Caco-2 (cell line): ENCODE results near the gene CHKA. TPM values are rescaled to one million over a fixed set of nuclear protein-coding genes. Genes with fewer than 3 reads are reported as not detected.
A peak's percentile ranks its signal among the peaks of the same experiment; 100 is the strongest.

Source experiments
- BruUV-seq: library from RNA; stranded (reverse); fragments of 400-500 nt; replicated peaks from 2 replicates; lab custom pipeline; 2021; lab: Mats Ljungman, UMichigan
- CTCF ChIA-PET: fragments of 300-600 bp; sonication (Branson Sonifier 250); formaldehyde crosslinking; loops from one replicate; lab custom pipeline; 2022; ENCODE audit warnings: antibody characterized with exemption; lab: Charles Lee
- POLR2A ChIA-PET: fragments of 300-600 bp; sonication (Branson Sonifier 250); formaldehyde crosslinking; loops from one replicate; lab custom pipeline; 2022; ENCODE audit warnings: antibody characterized with exemption; lab: Charles Lee
- DNase-seq, 2 experiments: peaks; one replicate each; pipeline versions ENCODE4 v3.0.0 to v3.0.0-alpha.2; 2020 to 2022
- H3K27me3 ChIP-seq: replicated peaks from 2 replicates; pipeline ENCODE4 v1.6.0; 2011; ENCODE audit warnings: low read length; ENCODE audit not compliant: control insufficient read depth, insufficient read depth
- H3K36me3 ChIP-seq: 2 replicates; pipeline ENCODE4 v1.5.1; 2011; ENCODE audit warnings: low read length; ENCODE audit not compliant: control insufficient read depth, insufficient read depth
- H3K4me1 ChIP-seq: fragments of 250-450 bp; sonication (Bioruptor Pico); 2 replicates; pipeline ENCODE4 v1.5.1; 2020; ENCODE audit warnings: mild to moderate bottlenecking
- H3K4me3 ChIP-seq: 2 replicates; pipeline ENCODE4 v1.5.1; 2011; ENCODE audit warnings: low read depth, mild to moderate bottlenecking, control low read depth, low read length
- H3K9me3 ChIP-seq: fragments of 250-450 bp; sonication (Bioruptor Pico); 2 replicates; pipeline ENCODE4 v1.5.1; 2020; ENCODE audit warnings: mild to moderate bottlenecking, moderate library complexity
- H3K27ac Mint-ChIP-seq: one replicate; pipeline ENCODE4 v1.8.0; 2022; ENCODE audit warnings: mixed read lengths; ENCODE audit not compliant: unreplicated experiment
- H3K27me3 Mint-ChIP-seq: one replicate; pipeline ENCODE4 v1.8.0; 2022; ENCODE audit warnings: mixed read lengths; ENCODE audit not compliant: insufficient read depth, unreplicated experiment
- H3K36me3 Mint-ChIP-seq: one replicate; pipeline ENCODE4 v1.8.0; 2022; ENCODE audit warnings: mild to moderate bottlenecking, mixed read lengths; ENCODE audit not compliant: insufficient read depth, unreplicated experiment
- H3K4me1 Mint-ChIP-seq: one replicate; pipeline ENCODE4 v1.8.0; 2022; ENCODE audit warnings: low read depth, mixed read lengths; ENCODE audit not compliant: unreplicated experiment
- H3K4me3 Mint-ChIP-seq: one replicate; pipeline ENCODE4 v1.8.0; 2022; ENCODE audit warnings: mild to moderate bottlenecking, moderate library complexity, mixed read lengths; ENCODE audit not compliant: unreplicated experiment
- H3K9me3 Mint-ChIP-seq: one replicate; pipeline ENCODE4 v1.8.0; 2022; ENCODE audit warnings: mixed read lengths; ENCODE audit not compliant: unreplicated experiment
- intact Hi-C: fragments of 100-400 bp; cut with micrococcal nuclease; formaldehyde crosslinking; loops from one replicate; pipeline ENCODE4 v1.10.0; 2022; ENCODE audit not compliant: unreplicated experiment
- total RNA-seq: library from RNA; stranded (reverse); gene quantifications from 2 replicates; pipeline ENCODE4 v1.2.3, GENCODE V29; 2022
- TF ChIP-seq, protein P1 (sequence below), 2 experiments: fragments of 200-600 bp in 1 of 2; IDR thresholded peaks; 1 replicate in 1 of 2; 2 replicates in 1 of 2; pipeline versions ENCODE4 v1.5.1 to v1.8.0; 2011 to 2022; ENCODE audit warnings: antibody characterized with exemption in 1 of 2, control low read depth in 1 of 2, inconsistent platforms in 1 of 2, low read depth in 1 of 2, low read length in 1 of 2, mild to moderate bottlenecking in 1 of 2, moderate library complexity in 1 of 2; ENCODE audit not compliant: insufficient read depth in 1 of 2, severe bottlenecking in 1 of 2, unreplicated experiment in 1 of 2

The CHKA gene
- total RNA-seq, 1 experiment from 2014 or later = 169 TPM

DNA sequence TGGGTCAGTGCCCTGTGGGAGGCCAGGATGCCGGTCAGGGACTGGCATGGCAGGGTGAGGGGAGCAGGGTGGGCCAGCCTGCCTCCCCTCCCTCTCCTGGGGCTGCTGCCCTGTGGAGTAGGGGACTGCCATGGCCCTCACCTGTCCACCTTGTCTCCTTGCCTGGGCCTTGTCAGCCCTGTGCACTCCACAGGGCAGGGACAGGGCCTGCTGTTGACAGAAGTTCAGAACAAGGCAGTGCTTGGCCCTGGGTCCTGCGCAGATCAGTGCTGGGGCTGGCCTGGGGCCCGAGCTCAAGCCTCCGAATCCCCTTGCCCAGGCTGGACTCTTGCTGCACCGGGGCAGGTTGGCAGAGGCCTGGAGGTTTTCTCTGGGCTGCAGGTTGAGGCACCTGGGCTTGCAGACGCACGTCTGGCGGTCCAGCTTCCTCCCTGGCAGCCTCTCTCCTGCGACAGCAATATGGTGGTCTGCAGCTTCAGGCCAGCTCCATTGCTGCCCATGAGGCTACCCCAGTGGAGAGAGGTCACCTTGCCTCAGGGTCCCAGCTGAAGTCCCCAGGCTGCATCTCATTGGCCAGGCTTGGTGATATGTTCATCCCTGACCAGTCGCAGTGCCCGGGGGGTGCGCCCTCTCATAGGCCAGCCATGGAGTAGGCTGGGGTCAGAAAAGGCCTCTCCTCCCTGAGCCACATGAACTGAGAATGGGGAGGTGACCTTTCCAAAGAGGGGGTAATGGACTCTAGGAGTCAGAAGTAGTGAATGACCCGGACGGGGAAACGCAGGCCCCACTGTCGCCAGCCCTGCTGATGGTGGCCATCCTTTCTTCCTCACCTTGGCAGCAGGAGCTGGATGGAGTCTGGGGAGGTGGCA lies 21.5 kb upstream of the CHKA start:
- Mint-ChIP-seq H3K9me3 (no peaks in the 10 kb centered on the region), H3K27ac (no peak overlapping the region), H3K4me3 (no peak overlapping the region), H3K4me1 (peaks cover 31% of the 10 kb centered on the region), H3K27me3 (no peaks in the 10 kb centered on the region), H3K36me3 (peaks cover 11% of the 10 kb centered on the region)
- peaks cover 36% of the 10 kb centered on the region for H3K4me1 ChIP-seq
- intact Hi-C loops = no loop called here
- CTCF ChIA-PET = no interaction called here
- H3K27me3 ChIP-seq = no peaks in the 10 kb centered on the region
- H3K4me3 ChIP-seq = no peak overlapping the region
- peak in 1 of 2 experiments; percentile 37 for DNase-seq
- H3K9me3 ChIP-seq = no peaks in the 10 kb centered on the region
- TF ChIP-seq, protein P1, sequence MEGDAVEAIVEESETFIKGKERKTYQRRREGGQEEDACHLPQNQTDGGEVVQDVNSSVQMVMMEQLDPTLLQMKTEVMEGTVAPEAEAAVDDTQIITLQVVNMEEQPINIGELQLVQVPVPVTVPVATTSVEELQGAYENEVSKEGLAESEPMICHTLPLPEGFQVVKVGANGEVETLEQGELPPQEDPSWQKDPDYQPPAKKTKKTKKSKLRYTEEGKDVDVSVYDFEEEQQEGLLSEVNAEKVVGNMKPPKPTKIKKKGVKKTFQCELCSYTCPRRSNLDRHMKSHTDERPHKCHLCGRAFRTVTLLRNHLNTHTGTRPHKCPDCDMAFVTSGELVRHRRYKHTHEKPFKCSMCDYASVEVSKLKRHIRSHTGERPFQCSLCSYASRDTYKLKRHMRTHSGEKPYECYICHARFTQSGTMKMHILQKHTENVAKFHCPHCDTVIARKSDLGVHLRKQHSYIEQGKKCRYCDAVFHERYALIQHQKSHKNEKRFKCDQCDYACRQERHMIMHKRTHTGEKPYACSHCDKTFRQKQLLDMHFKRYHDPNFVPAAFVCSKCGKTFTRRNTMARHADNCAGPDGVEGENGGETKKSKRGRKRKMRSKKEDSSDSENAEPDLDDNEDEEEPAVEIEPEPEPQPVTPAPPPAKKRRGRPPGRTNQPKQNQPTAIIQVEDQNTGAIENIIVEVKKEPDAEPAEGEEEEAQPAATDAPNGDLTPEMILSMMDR (IDR thresholded peaks at IDR 0.05; ENCODE audit: insufficient read depth in 1 of 2, low read depth in 1 of 2, low read length in 1 of 2, severe bottlenecking in 1 of 2, unreplicated experiment in 1 of 2) = no peak
- POLR2A ChIA-PET = no interaction called here
- H3K36me3 ChIP-seq = no peaks in the 10 kb centered on the region
- BruUV-seq = no TSS peak

DNA sequence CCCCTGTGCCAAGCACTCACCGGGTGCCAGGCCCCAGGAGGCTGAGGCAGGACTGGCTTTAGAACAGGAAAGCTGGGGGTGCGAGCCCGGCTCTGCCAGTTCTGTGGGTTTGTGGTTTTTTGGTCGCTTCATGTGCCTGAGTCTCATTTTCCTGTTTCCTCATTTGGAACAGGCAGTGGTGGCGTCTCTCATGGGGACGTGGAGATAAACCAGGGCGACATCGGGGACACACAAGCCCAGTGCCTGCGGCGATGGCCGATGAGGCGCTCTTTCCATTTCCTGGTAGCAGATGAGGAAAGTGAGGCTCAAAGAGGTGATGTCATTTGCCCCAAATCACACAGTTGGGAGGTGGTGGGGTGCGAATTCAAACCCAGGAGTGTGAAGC lies 20.8 kb upstream of the CHKA start:
- intact Hi-C loops = no loop called here
- no peak for DNase-seq
- no peaks in the 10 kb centered on the region for H3K36me3 ChIP-seq
- ChIA-PET POLR2A (interaction anchor here (1.5 kb wide), 1 partner anchor 23 kb away, joined by 4 read pairs; no protein-coding TSS in a partner anchor), CTCF (no interaction called here)
- TF ChIP-seq, protein P1 (IDR thresholded peaks at IDR 0.05; ENCODE audit: insufficient read depth in 1 of 2, low read depth in 1 of 2, low read length in 1 of 2, severe bottlenecking in 1 of 2, unreplicated experiment in 1 of 2) = no peak
- Mint-ChIP-seq H3K4me1 (peaks cover 33% of the 10 kb centered on the region), H3K4me3 (no peak overlapping the region), H3K36me3 (peaks cover 15% of the 10 kb centered on the region), H3K27ac (no peak overlapping the region), H3K27me3 (no peaks in the 10 kb centered on the region), H3K9me3 (no peaks in the 10 kb centered on the region)
- H3K4me3 ChIP-seq = no peak overlapping the region
- H3K9me3 ChIP-seq = 0 out of 2 replicates have a peak, but pooled peaks cover under 1% of the 10 kb centered on the region
- no TSS peak for BruUV-seq
- no peaks in the 10 kb centered on the region for H3K27me3 ChIP-seq
- peaks cover 29% of the 10 kb centered on the region for H3K4me1 ChIP-seq

DNA sequence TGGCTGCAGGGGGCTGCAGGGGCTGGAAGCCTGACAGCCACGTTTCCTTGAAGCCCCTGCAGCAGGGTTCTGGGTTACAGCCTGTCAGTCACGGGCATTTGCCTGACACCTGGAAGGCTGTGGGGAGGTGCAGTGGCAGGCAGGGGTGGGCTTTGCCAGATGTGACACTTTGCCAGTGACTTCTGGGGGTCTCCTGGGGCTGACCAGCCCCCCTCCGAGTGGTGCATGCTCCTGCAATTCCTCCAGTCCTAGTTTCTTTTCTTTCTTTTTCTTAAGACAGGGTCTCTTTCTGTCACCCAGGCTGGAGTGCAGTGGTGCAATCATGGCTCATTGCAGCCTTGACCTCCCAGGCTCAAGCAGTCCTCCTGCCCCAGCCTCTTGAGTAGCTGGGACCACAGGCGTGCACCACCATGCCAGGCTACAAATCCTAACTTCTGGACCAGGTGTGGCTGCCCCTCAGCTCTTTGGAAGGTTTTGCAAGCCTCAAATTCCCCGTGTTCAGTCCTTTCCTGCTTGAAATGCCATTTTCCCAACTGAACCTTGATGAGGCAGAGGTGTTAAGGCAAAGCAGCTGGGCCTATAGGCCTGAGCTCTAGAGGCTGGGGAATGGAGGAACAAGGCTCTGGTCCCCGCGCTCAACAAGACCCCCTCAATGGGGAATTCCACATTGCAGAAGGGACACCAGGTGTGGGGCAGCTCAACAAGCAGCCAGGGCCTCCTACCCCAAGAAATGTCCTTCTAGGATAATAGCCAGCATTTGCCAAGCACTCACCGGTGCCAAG lies 20.2 kb upstream of the CHKA start:
- ChIA-PET POLR2A (interaction anchor here (1.5 kb wide), 1 partner anchor 23 kb away, joined by 4 read pairs; no protein-coding TSS in a partner anchor), CTCF (no interaction called here)
- Mint-ChIP-seq H3K36me3 (peaks cover 15% of the 10 kb centered on the region), H3K27ac (no peak overlapping the region), H3K9me3 (no peaks in the 10 kb centered on the region), H3K4me3 (no peak overlapping the region), H3K27me3 (no peaks in the 10 kb centered on the region), H3K4me1 (peaks cover 29% of the 10 kb centered on the region)
- Histone ChIP-seq H3K36me3 (0 out of 2 replicates have a peak, but pooled peaks cover 2% of the 10 kb centered on the region), H3K27me3 (no peaks in the 10 kb centered on the region), H3K4me3 (no peak overlapping the region), H3K9me3 (peaks cover 5% of the 10 kb centered on the region; the same call in 1 of the 2 replicates), H3K4me1 (peaks cover 24% of the 10 kb centered on the region)
- peak in 1 of 2 experiments; percentile 33 for DNase-seq
- BruUV-seq = no TSS peak
- intact Hi-C loops = no loop called here
- TF ChIP-seq, protein P1 (IDR thresholded peaks at IDR 0.05; ENCODE audit: insufficient read depth in 1 of 2, low read depth in 1 of 2, low read length in 1 of 2, severe bottlenecking in 1 of 2, unreplicated experiment in 1 of 2) = no peak
